GM12892 (cell line): ENCODE measurements around the gene RYK.
A peak's percentile ranks its signal among the peaks of the same experiment; 100 is the strongest.
"Not testable (repeated sequence)": the region's sequence is repeated elsewhere in the genome, so short reads cannot be mapped to it uniquely, and the experiment has no call there.

ENCODE experiments used
- DNase-seq: peaks from one replicate; pipeline ENCODE4 v3.0.0; 2011; ENCODE audit not compliant: insufficient read length
- FAIRE-seq: peaks from 2 replicates; lab custom pipeline; 2011; peaks lifted over from hg19 to GRCh38; lab: Jason Lieb, UNC
- POLR2A ChIP-seq: IDR thresholded peaks from 2 replicates; pipeline ENCODE4 v1.6.1; 2011; ENCODE audit warnings: low read depth, low read length, control low read depth
- POLR2AphosphoS5 ChIP-seq: IDR thresholded peaks from 2 replicates; pipeline ENCODE4 v1.6.1; 2011; ENCODE audit warnings: low read depth, low read length, control low read depth
- TAF1 ChIP-seq: IDR thresholded peaks from 2 replicates; pipeline ENCODE4 v1.6.1; 2011; ENCODE audit warnings: low read depth, mild to moderate bottlenecking, control low read depth, low read length, borderline replicate concordance

RYK gene

GRCh38 chr3:134205451-134205850 lies 45.2 kb downstream of the RYK start:
- DNase-seq (no peak), FAIRE-seq (no peak)
- TF ChIP-seq POLR2AphosphoS5 = no peak
- TF ChIP-seq POLR2A = no peak
- no peak for TF ChIP-seq TAF1

- TF ChIP-seq POLR2AphosphoS5 (no peak), TAF1 (no peak), POLR2A (no peak)
- DNase-seq (no peak), FAIRE-seq (no peak)
These were observed 49.2 kb downstream of the RYK start for GRCh38 chr3:134201201-134202130.

DNA sequence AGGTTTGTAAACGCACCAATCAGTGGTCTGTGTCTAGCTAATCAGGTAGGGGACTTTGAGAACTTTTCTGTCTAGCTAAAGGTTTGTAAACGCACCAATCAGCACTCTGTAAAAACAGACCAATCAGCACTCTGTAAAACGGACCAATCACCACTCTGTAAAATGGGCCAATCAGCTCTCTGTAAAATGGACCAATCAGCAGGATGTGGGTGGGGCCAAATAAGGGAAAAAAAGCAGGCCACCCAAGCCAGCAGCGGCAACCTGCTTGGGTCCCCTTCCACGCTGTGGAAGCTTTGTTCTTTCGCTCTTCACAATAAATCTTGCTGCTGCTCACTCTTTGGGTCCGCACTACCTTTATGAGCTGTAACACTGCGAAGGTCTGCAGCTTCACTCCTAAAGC lies 50.8 kb downstream of the RYK start:
- FAIRE-seq, DNase-seq: not testable (repeated sequence)

GRCh38 chr3:134199240-134199639 lies 51.4 kb downstream of the RYK start:
- no peak for DNase-seq
- TF ChIP-seq TAF1 (no peak), POLR2A (no peak), POLR2AphosphoS5 (no peak)
- FAIRE-seq = no peak

DNA sequence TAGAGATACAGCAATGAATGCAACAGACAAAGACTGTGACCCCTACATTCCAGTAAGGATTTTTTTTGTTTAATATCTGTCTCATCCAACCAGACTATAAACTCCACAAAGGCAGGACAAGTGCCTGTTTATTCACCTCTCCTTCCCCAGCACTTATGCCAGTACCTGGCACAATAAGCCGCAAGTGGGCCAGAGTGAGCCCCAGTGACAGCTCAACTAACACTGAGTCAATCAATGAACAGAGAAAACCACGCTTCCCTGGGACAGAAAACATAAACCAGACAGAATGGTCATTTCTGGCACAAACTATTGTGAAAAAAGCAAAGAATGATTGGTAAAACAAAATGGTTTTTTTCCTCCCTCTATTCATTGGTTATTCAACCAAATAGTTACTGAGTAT lies 52.2 kb downstream of the RYK start:
- TF ChIP-seq POLR2A = no peak
- no peak for TF ChIP-seq POLR2AphosphoS5
- TF ChIP-seq TAF1 = no peak
- DNase-seq (no peak), FAIRE-seq (no peak)

DNA sequence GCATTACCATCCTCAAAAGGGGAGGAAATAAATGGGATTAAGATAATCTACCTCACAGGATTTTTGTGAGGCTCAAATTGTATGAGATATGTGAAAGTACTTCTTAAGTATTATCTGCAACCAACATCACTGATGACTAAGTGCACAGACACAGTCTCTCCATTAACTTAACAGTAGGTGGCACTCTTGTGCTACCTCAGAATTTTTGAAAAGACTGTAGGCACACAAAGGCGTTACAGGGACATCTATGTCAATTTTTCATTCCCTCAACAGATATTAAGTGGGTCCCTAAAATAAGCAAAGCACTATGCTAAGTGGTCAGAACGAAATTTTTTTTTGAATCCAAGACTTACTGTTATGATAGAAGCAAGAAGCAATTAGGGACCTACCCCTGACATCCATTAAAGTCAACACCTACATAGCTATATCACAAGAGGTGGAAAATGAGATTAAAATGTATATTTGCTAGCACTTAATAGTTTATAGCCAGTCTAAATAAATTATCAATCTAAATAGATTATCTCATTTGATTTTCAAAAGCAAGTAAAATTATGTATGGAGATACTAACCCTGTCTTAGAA lies 52.9 kb downstream of the RYK start:
- FAIRE-seq (peak; percentile 81), DNase-seq (peak; percentile 10)
- TF ChIP-seq POLR2A (no peak), TAF1 (no peak), POLR2AphosphoS5 (no peak)

- FAIRE-seq = no peak
- no peak for TF ChIP-seq POLR2AphosphoS5
- no peak for TF ChIP-seq TAF1
- no peak for TF ChIP-seq POLR2A
- no peak for DNase-seq
These were observed 56.4 kb downstream of the RYK start for GRCh38 chr3:134194247-134194646.

- TF ChIP-seq TAF1 = no peak
- no peak for TF ChIP-seq POLR2AphosphoS5
- TF ChIP-seq POLR2A = no peak
- DNase-seq = no peak
- FAIRE-seq = no peak
These were observed 60.4 kb downstream of the RYK start for GRCh38 chr3:134190250-134190649.

DNA sequence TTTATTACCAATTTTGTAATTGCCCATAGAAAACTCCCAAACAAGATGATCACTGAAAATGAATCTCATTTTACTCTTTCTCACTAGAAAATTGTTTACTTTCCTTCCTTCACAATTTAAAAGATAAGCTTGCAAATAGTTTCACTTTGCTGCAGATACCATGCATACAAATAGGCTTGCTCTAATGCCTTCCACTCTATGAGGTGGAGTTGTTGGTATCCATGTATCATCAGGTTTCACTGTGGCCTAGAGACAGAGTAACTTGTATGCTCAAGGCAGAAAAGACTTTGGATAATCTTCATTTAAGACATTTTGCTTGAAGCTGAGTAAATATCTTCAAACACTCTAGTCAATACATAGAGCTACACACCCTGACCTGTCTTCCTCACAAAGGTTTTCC lies 60.8 kb downstream of the RYK start:
- DNase-seq (no peak), FAIRE-seq (no peak)
- TF ChIP-seq TAF1 = no peak
- TF ChIP-seq POLR2A = no peak
- TF ChIP-seq POLR2AphosphoS5 = no peak

DNA sequence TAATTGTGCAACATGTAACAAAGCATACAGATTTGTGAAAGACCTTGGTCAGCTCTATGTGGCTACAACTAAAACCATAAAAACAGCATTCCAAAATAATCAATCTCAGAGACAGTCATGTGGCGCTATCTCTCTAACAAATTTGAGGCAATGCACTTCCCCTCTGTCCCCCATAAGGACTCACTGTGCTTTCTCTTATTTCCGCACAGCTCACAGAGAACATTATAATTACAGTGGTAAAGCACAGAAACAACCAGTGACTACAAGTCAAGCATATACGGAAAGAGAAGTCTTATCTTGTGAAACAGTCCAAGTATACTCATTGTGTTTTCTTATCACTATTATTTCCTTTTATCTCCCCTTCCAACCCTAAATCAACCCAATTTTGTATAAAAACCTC lies 64.3 kb downstream of the RYK start:
- no peak for FAIRE-seq
- no peak for TF ChIP-seq POLR2A
- TF ChIP-seq POLR2AphosphoS5 = no peak
- TF ChIP-seq TAF1 = no peak
- DNase-seq = no peak

GRCh38 chr3:134180761-134181160 lies 69.9 kb downstream of the RYK start:
- TF ChIP-seq POLR2AphosphoS5 (no peak), POLR2A (no peak), TAF1 (no peak)
- DNase-seq (no peak), FAIRE-seq (no peak)

DNA sequence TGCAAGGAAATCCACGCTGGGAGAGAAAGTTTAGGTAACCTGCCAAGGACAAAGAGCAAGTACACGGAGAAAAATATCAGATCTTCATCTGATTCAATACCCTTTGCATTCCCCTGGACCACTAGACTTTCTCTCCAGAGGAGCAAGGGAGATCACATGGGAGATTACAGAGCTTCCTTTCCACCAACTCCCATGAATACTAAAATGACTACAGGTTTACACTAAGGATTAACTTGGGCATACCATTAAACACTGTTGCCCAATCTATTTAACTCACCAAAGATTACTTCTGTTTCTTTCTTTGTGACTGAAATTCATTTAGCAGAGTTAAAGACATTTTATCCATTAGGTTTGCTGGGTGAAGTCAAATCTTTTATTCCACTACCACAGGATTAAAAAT lies 71.2 kb downstream of the RYK start:
- no peak for FAIRE-seq

More for the DNA sequence above, 71.2 kb downstream of the RYK start:
- DNase-seq = no peak
- TF ChIP-seq POLR2AphosphoS5 (no peak), TAF1 (no peak), POLR2A (no peak)
